HG03135 (cell line): ENCODE data around the gene SYNE1.
A peak's percentile ranks its signal among the peaks of the same experiment; 100 is the strongest.
"Not testable (repeated sequence)": the region's sequence is repeated elsewhere in the genome, so short reads cannot be mapped to it uniquely, and the experiment has no call there.

ENCODE experiments used
- ATAC-seq: cut with Tn5 transposase; IDR thresholded peaks from one replicate; pipeline ENCODE4 v1.9.1; 2021; ENCODE audit warnings: mild to moderate bottlenecking, moderate library complexity; ENCODE audit not compliant: unreplicated experiment

The SYNE1 gene

GRCh38 chr6:152441902-152442301 is 195.3 kb downstream of the SYNE1 start:
- no peak for ATAC-seq

GRCh38 chr6:152435816-152436215 is 201.3 kb downstream of the SYNE1 start:
- no peak for ATAC-seq

DNA sequence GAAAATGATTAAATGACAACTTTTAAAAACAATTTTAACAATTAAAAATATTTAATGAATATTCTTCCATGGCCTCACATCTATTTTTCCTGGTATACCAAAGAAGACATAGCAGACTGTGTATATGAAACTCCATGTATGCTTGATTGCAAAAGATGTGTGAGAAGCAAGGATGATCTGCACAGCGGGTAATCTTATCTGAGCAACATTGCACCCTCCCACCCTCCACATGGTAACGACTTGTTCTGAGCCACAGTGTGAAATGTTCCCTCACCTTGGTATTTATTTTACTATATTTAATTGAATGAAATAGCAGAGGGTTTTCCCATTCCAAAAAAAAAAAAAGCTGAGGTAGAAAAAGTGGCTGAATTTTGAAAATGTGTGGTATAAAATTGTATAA is 204.4 kb downstream of the SYNE1 start:
- ATAC-seq: no peak

GRCh38 chr6:152428126-152428525 is 209.0 kb downstream of the SYNE1 start:
- no peak for ATAC-seq

DNA sequence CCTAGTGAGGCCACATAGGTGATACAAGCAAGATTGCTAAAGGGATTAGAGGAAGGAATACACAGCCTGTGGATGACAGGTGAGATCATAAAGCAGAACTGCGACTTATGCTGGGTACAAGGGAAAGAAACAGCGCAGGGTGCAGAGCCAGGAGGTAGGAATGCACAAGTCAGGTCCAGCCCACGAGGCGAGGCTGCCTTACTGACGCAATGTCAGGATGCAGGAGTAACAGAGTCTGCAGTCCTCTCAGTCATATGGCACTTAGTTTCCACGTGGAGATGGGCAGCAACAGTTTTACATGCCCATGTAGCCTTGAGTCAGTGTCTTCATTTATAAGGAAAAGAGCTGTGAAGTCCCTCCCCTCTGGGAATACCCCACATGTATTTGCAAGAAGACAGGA is 210.9 kb downstream of the SYNE1 start:
- no peak for ATAC-seq

- peak; percentile 87 for ATAC-seq
Measured at GRCh38 chr6:152423216-152424103, 213.7 kb downstream of the SYNE1 start.

DNA sequence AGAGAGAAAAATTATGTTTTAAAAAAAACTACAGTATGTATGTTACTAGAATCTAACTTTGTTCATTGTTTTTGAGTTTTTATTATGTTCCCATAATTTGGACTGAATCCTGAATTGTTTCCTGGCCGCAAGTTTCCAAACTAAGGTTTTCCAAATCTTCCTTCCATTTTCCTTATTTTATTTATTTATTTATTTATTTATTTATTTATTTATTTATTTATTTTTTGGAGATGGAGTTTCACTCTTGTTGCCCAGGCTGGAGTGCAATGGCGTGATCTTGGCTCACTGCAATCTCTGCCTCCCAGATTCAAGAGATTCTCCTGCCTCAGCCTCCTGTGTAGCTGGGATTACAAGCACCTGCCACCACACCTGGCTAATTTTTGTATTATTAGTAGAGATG is 215.7 kb downstream of the SYNE1 start:
- ATAC-seq: not testable (repeated sequence)

DNA sequence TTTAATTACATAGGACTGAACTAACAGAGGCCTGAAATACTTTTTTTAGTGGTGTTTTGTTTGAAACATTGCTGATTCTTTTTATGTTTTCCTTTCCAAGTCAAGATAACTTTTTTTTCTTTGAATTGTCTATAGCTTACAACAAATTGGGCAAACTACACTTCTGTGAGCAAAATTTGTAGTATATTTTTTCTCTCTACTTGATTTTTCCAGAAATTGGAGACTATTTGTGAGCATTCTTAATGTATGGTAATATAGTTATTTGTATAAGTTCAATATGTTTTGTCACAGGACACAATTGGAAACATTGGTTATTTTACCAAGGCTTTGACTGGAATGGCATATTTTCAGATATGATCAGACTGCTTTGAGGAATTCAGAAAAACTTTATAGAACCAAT is 216.5 kb downstream of the SYNE1 start:
- ATAC-seq: no peak

GRCh38 chr6:152418551-152418950 is 218.6 kb downstream of the SYNE1 start:
- no peak for ATAC-seq

- no peak for ATAC-seq
Measured at GRCh38 chr6:152416652-152417051, 220.5 kb downstream of the SYNE1 start.

GRCh38 chr6:152404936-152405595 is 232.1 kb downstream of the SYNE1 start:
- ATAC-seq: no peak

GRCh38 chr6:152404086-152404857 is 232.9 kb downstream of the SYNE1 start:
- peak; percentile 88 for ATAC-seq

DNA sequence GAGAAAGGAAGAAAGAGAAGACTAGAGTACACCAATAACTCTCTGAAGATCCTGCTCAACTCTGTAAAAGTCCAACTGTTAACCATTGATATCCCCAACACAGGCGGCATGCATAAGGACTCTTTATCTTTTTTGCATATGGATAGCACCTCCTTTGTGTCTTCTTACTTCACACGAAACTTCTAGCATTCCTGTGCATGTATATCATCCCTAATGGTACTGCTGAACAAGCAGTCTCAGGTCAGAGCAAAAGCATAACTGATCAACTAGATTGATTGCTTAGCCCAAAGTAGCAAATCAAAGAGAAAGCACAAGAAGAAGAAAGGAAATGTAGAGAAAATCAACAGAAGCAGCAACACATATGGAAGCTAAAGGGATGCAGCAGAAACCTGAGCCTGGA is 234.4 kb downstream of the SYNE1 start:
- no peak for ATAC-seq

GRCh38 chr6:152401978-152402377 is 235.2 kb downstream of the SYNE1 start:
- ATAC-seq: no peak

GRCh38 chr6:152399399-152399798 is 237.8 kb downstream of the SYNE1 start:
- no peak for ATAC-seq

GRCh38 chr6:152398993-152399392 is 238.2 kb downstream of the SYNE1 start:
- ATAC-seq: no peak

- no peak for ATAC-seq
Measured at GRCh38 chr6:152398316-152398715, 238.8 kb downstream of the SYNE1 start.

DNA sequence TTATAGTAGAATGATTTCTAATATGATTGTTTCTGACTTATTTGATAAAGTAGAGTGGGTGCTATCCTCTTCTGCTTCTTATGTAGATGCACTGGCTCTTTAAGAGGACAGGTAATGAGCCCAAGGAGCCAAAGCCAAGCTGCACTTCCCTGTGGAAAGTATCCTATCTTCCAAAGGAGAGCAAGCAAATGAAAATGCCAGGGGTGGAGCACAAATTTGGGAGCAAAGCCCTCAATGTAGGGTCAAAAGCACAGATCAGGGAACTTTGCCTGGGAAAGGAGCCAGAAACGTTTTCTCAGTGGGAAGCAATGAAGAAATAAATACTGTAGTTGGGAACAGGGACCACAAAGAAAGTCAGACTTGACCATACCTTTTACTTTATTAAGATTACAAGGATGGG is 242.9 kb downstream of the SYNE1 start:
- ATAC-seq: no peak

- no peak for ATAC-seq
Measured at GRCh38 chr6:152391179-152391880, 245.8 kb downstream of the SYNE1 start.

GRCh38 chr6:152387091-152387490 is 250.1 kb downstream of the SYNE1 start:
- ATAC-seq: no peak

- ATAC-seq: no peak
Measured at GRCh38 chr6:152386131-152386530, 251.0 kb downstream of the SYNE1 start.
